NCI-H2107 treated with DMSO at 0.1 percent for 48 hours (cell line): ENCODE measurements around the gene KIAA0586.
"Not testable (repeated sequence)": the region's sequence is repeated elsewhere in the genome, so short reads cannot be mapped to it uniquely, and the experiment has no call there.

Experiments used
- DNase-seq: peaks from one replicate; lab custom pipeline; 2025; ENCODE audit not compliant: unreplicated experiment; lab: John Stamatoyannopoulos, UW

Gene KIAA0586

GRCh38 chr14:58543253-58543652 lies 115.7 kb downstream of the KIAA0586 start:
- no peak for DNase-seq

- peak; percentile 78 for DNase-seq
Observed at GRCh38 chr14:58547649-58548048, 120.1 kb downstream of the KIAA0586 start.

GRCh38 chr14:58549105-58549757 lies 121.7 kb downstream of the KIAA0586 start:
- peak; percentile 22 for DNase-seq

GRCh38 chr14:58553959-58554358 lies 126.4 kb downstream of the KIAA0586 start:
- no peak for DNase-seq

- no peak for DNase-seq
Observed at GRCh38 chr14:58555647-58556046, 128.1 kb downstream of the KIAA0586 start.

GRCh38 chr14:58557242-58557641 lies 129.7 kb downstream of the KIAA0586 start:
- DNase-seq: no peak

- DNase-seq: no peak
Observed at GRCh38 chr14:58560208-58560607, 132.7 kb downstream of the KIAA0586 start.

- no peak for DNase-seq
Observed at GRCh38 chr14:58562141-58562540, 134.6 kb downstream of the KIAA0586 start.

GRCh38 chr14:58563978-58564377 lies 136.5 kb downstream of the KIAA0586 start:
- DNase-seq: no peak

- DNase-seq: no peak
Observed at GRCh38 chr14:58565832-58566231, 138.3 kb downstream of the KIAA0586 start.

GRCh38 chr14:58566979-58567378 lies 139.5 kb downstream of the KIAA0586 start:
- no peak for DNase-seq

- DNase-seq: no peak
Observed at GRCh38 chr14:58568322-58568721, 140.8 kb downstream of the KIAA0586 start.

GRCh38 chr14:58571256-58571655 lies 143.7 kb downstream of the KIAA0586 start:
- no peak for DNase-seq

- DNase-seq: no peak
Observed at GRCh38 chr14:58571769-58572472, 144.4 kb downstream of the KIAA0586 start.

- no peak for DNase-seq
Observed at GRCh38 chr14:58572473-58572853, 144.9 kb downstream of the KIAA0586 start.

- DNase-seq: no peak
Observed at GRCh38 chr14:58572863-58573262, 145.3 kb downstream of the KIAA0586 start.

- no peak for DNase-seq
Observed at GRCh38 chr14:58574623-58575022, 147.1 kb downstream of the KIAA0586 start.

- no peak for DNase-seq
Observed at GRCh38 chr14:58575956-58576355, 148.4 kb downstream of the KIAA0586 start.

- DNase-seq: not testable (repeated sequence)
Observed at GRCh38 chr14:58580035-58580434, 152.5 kb downstream of the KIAA0586 start.

GRCh38 chr14:58581389-58581788 lies 153.9 kb downstream of the KIAA0586 start:
- DNase-seq: not testable (repeated sequence)

- no peak for DNase-seq
Observed at GRCh38 chr14:58584383-58584782, 156.9 kb downstream of the KIAA0586 start.

- no peak for DNase-seq
Observed at GRCh38 chr14:58587271-58587670, 159.8 kb downstream of the KIAA0586 start.

- DNase-seq: not testable (repeated sequence)
Observed at GRCh38 chr14:58588321-58588720, 160.8 kb downstream of the KIAA0586 start.
